Effector memory CD4-positive, alpha-beta T cell (primary cell): Measurements from ENCODE around the gene TMEM272.

Experiments used
- DNase-seq, 3 donors: peaks; one replicate each; pipeline ENCODE4 v3.0.0-alpha.2; 2020
- H3K27ac ChIP-seq: 2 replicates; pipeline ENCODE4 v1.7.0; 2013; ENCODE audit warnings: mild to moderate bottlenecking, low read length, moderate library complexity; ENCODE audit not compliant: insufficient read depth, poor library complexity, severe bottlenecking
- H3K27me3 ChIP-seq: replicated peaks from 2 replicates; pipeline ENCODE4 v1.7.0; 2013; ENCODE audit warnings: mild to moderate bottlenecking, low read length; ENCODE audit not compliant: insufficient read depth, control insufficient read depth, poor library complexity, severe bottlenecking
- H3K36me3 ChIP-seq: 2 replicates; pipeline ENCODE4 v1.7.0; 2013; ENCODE audit warnings: mild to moderate bottlenecking, low read length, moderate library complexity; ENCODE audit not compliant: control insufficient read depth, insufficient read depth
- H3K4me1 ChIP-seq: 2 replicates; pipeline ENCODE4 v1.7.0; 2013; ENCODE audit warnings: low read length, mild to moderate bottlenecking; ENCODE audit not compliant: control insufficient read depth, insufficient read depth, poor library complexity, severe bottlenecking
- H3K4me3 ChIP-seq: 2 replicates; pipeline ENCODE4 v1.7.0; 2013; ENCODE audit warnings: low read length, low read depth, mild to moderate bottlenecking; ENCODE audit not compliant: insufficient read depth, poor library complexity, severe bottlenecking
- H3K9me3 ChIP-seq: 2 replicates; pipeline ENCODE4 v1.7.0; 2013; ENCODE audit warnings: mild to moderate bottlenecking, low read length, moderate library complexity; ENCODE audit not compliant: control insufficient read depth

The TMEM272 gene

GRCh38 chr13:51818781-51819511 is 26.0 kb downstream of the TMEM272 start:
- no peaks in the 10 kb centered on the region for H3K27me3 ChIP-seq
- peak in 1 of 3 donors; percentile 28 for DNase-seq
- H3K36me3 ChIP-seq: peaks cover 4% of the 10 kb centered on the region
- H3K4me1 ChIP-seq: peaks cover 62% of the 10 kb centered on the region
- peak overlapping the region; percentile 78 for H3K27ac ChIP-seq
- H3K9me3 ChIP-seq: no peaks in the 10 kb centered on the region
- peak overlapping the region; percentile 4 for H3K4me3 ChIP-seq

GRCh38 chr13:51818276-51818675 is 26.7 kb downstream of the TMEM272 start:
- DNase-seq: no peak
- Histone ChIP-seq H3K27me3 (no peaks in the 10 kb centered on the region), H3K4me1 (peaks cover 60% of the 10 kb centered on the region), H3K9me3 (no peaks in the 10 kb centered on the region), H3K27ac (peak overlapping the region; percentile 78), H3K4me3 (no peak overlapping the region), H3K36me3 (peaks cover 4% of the 10 kb centered on the region)

- Histone ChIP-seq H3K27me3 (no peaks in the 10 kb centered on the region), H3K36me3 (peaks cover 4% of the 10 kb centered on the region), H3K9me3 (no peaks in the 10 kb centered on the region), H3K4me1 (peaks cover 55% of the 10 kb centered on the region), H3K4me3 (no peak overlapping the region), H3K27ac (peak overlapping the region; percentile 78)
- DNase-seq: no peak
These were observed 27.3 kb downstream of the TMEM272 start for GRCh38 chr13:51817717-51818116.

GRCh38 chr13:51816604-51817249 is 28.2 kb downstream of the TMEM272 start:
- H3K4me3 ChIP-seq: no peak overlapping the region
- H3K27me3 ChIP-seq: no peaks in the 10 kb centered on the region
- no peaks in the 10 kb centered on the region for H3K9me3 ChIP-seq
- DNase-seq: no peak
- H3K36me3 ChIP-seq: peaks cover 4% of the 10 kb centered on the region
- H3K4me1 ChIP-seq: peaks cover 49% of the 10 kb centered on the region
- no peak overlapping the region for H3K27ac ChIP-seq

- Histone ChIP-seq H3K27me3 (no peaks in the 10 kb centered on the region), H3K9me3 (no peaks in the 10 kb centered on the region), H3K4me1 (peaks cover 41% of the 10 kb centered on the region), H3K27ac (no peak overlapping the region), H3K36me3 (peaks cover 7% of the 10 kb centered on the region), H3K4me3 (no peak overlapping the region)
- DNase-seq: no peak
These were observed 29.1 kb downstream of the TMEM272 start for GRCh38 chr13:51815848-51816247.

GRCh38 chr13:51814825-51815650 is 29.9 kb downstream of the TMEM272 start:
- peak; percentile 51 to 62 (median 58) for DNase-seq
- no peaks in the 10 kb centered on the region for H3K9me3 ChIP-seq
- no peak overlapping the region for H3K27ac ChIP-seq
- peaks cover 7% of the 10 kb centered on the region for H3K36me3 ChIP-seq
- peak overlapping the region; percentile 2 for H3K4me3 ChIP-seq
- no peaks in the 10 kb centered on the region for H3K27me3 ChIP-seq
- H3K4me1 ChIP-seq: peaks cover 33% of the 10 kb centered on the region

GRCh38 chr13:51814071-51814470 is 30.9 kb downstream of the TMEM272 start:
- no peak for DNase-seq
- H3K4me1 ChIP-seq: peaks cover 23% of the 10 kb centered on the region

GRCh38 chr13:51811920-51812451 is 33.0 kb downstream of the TMEM272 start:
- H3K27me3 ChIP-seq: no peaks in the 10 kb centered on the region
- DNase-seq: no peak
- peaks cover 12% of the 10 kb centered on the region for H3K36me3 ChIP-seq
- H3K9me3 ChIP-seq: no peaks in the 10 kb centered on the region
- H3K4me1 ChIP-seq: peaks cover 9% of the 10 kb centered on the region
- no peak overlapping the region for H3K4me3 ChIP-seq
- H3K27ac ChIP-seq: peak overlapping the region; percentile 1

More at GRCh38 chr13:51814071-51814470, 30.9 kb downstream of the TMEM272 start:
- Histone ChIP-seq H3K27me3 (no peaks in the 10 kb centered on the region), H3K36me3 (peaks cover 7% of the 10 kb centered on the region), H3K4me3 (no peak overlapping the region), H3K27ac (no peak overlapping the region), H3K9me3 (no peaks in the 10 kb centered on the region)

- Histone ChIP-seq H3K27me3 (no peaks in the 10 kb centered on the region), H3K9me3 (no peaks in the 10 kb centered on the region), H3K27ac (no peak overlapping the region), H3K36me3 (peaks cover 9% of the 10 kb centered on the region), H3K4me1 (peaks cover 10% of the 10 kb centered on the region), H3K4me3 (no peak overlapping the region)
- DNase-seq: no peak
These were observed 33.9 kb downstream of the TMEM272 start for GRCh38 chr13:51811046-51811445.
